ENCODE results near the gene ODF2. TPM values are rescaled to one million over a fixed set of nuclear protein-coding genes. Genes with fewer than 3 reads are reported as not detected.
"Not testable (repeated sequence)": the region's sequence is repeated elsewhere in the genome, so short reads cannot be mapped to it uniquely, and the experiment has no call there.

ODF2 gene
- total RNA-seq, 2 donors from 2014 or later = 27.0 to 65.8 TPM

DNA sequence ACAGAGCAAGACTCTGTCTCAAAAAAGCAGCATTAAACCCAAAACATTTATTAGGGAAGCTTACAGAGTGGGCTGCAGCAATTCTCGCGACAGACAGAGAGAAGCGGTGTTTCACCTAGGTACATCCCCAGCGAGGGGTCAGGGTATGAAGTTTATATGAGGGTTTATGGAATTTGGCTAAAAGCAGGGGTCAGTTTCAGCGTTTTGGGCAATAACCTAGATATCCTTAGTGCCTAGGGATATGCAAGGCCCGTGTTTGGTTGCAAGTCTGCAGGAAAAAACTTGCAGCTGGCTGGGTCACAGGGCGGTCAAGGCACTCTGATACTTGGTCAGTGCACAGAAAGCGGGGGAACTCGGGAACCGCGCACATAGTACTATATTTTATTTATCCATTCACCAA, 48.1 kb downstream of the ODF2 start:
- intact Hi-C loops (cut with DNase I) = no loop called here
- no peaks in the 10 kb centered on the region for H3K36me3 ChIP-seq
- no peaks in the 10 kb centered on the region for H3K27me3 ChIP-seq (replicated peaks; ENCODE audit: insufficient read depth)
- DNase-seq (ENCODE audit: low spot score) = no peak
- 19% methylated on average over 11 of the region's 11 CpGs for WGBS
- TF ChIP-seq POLR2AphosphoS5 (IDR thresholded peaks at IDR 0.05) (no peak), POLR2A (IDR thresholded peaks at IDR 0.05) (no peak)
- TF ChIP-seq, protein P1, sequence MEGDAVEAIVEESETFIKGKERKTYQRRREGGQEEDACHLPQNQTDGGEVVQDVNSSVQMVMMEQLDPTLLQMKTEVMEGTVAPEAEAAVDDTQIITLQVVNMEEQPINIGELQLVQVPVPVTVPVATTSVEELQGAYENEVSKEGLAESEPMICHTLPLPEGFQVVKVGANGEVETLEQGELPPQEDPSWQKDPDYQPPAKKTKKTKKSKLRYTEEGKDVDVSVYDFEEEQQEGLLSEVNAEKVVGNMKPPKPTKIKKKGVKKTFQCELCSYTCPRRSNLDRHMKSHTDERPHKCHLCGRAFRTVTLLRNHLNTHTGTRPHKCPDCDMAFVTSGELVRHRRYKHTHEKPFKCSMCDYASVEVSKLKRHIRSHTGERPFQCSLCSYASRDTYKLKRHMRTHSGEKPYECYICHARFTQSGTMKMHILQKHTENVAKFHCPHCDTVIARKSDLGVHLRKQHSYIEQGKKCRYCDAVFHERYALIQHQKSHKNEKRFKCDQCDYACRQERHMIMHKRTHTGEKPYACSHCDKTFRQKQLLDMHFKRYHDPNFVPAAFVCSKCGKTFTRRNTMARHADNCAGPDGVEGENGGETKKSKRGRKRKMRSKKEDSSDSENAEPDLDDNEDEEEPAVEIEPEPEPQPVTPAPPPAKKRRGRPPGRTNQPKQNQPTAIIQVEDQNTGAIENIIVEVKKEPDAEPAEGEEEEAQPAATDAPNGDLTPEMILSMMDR (IDR thresholded peaks at IDR 0.05) = no peak
- H3K4me1 ChIP-seq (replicated peaks) = no peaks in the 10 kb centered on the region
- peak overlapping the region; percentile 82 to 83 for H3K27ac ChIP-seq
- no peaks in the 10 kb centered on the region for H3K9me3 ChIP-seq
- peak overlapping the region; percentile 69 to 84 for H3K4me3 ChIP-seq

GRCh38 chr9:128504485-128505413, 48.9 kb downstream of the ODF2 start, which contains the start of gene GLE1:
Gene GLE1, plus strand, starts transcription at chr9:128504719. Its CDS starts 87 bp downstream, at chr9:128504806.
- Histone ChIP-seq H3K4me1 (replicated peaks) (no peaks in the 10 kb centered on the region), H3K36me3 (no peaks in the 10 kb centered on the region), H3K4me3 (peak within 1 kb of the TSS; percentile 69 to 84), H3K9me3 (no peaks in the 10 kb centered on the region), H3K27ac (peak within 1 kb of the TSS; percentile 82 to 83), H3K27me3 (replicated peaks; ENCODE audit: insufficient read depth) (no peaks in the 10 kb centered on the region)
- 0% methylated on average over 64 of the region's 64 CpGs for WGBS
- DNase-seq (ENCODE audit: low spot score) = peak; percentile 93
- TF ChIP-seq POLR2A (IDR thresholded peaks at IDR 0.05) = peak; percentile 84
- peak; percentile 95 for TF ChIP-seq POLR2AphosphoS5 (IDR thresholded peaks at IDR 0.05)
- TF ChIP-seq, protein P1 (IDR thresholded peaks at IDR 0.05) = peak in 1 of 4 experiments; percentile 19
- intact Hi-C loops (cut with DNase I) = loop anchor here (5.0 kb wide), 1 partner anchor 48 kb away; the partner anchor contains the start of gene SPTAN1

- Histone ChIP-seq H3K4me3 (peak overlapping the region; percentile 69 to 84), H3K27me3 (replicated peaks; ENCODE audit: insufficient read depth) (no peaks in the 10 kb centered on the region), H3K9me3 (no peaks in the 10 kb centered on the region), H3K27ac (peak overlapping the region in 1 of 2 donors; percentile 83), H3K36me3 (no peaks in the 10 kb centered on the region), H3K4me1 (replicated peaks) (no peaks in the 10 kb centered on the region)
- no peak for DNase-seq (ENCODE audit: low spot score)
- WGBS = 14% methylated on average over 6 of the region's 6 CpGs
- intact Hi-C loops (cut with DNase I) = loop anchor here (5.0 kb wide), 1 partner anchor 47 kb away; the partner anchor contains the start of gene SPTAN1
- TF ChIP-seq POLR2AphosphoS5 (IDR thresholded peaks at IDR 0.05) (no peak), POLR2A (IDR thresholded peaks at IDR 0.05) (no peak)
- TF ChIP-seq, protein P1 (IDR thresholded peaks at IDR 0.05) = no peak
Measured at GRCh38 chr9:128505414-128505765, 49.6 kb downstream of the ODF2 start.

- not testable (repeated sequence) for H3K4me3 ChIP-seq; H3K27me3 ChIP-seq (replicated peaks; ENCODE audit: insufficient read depth); H3K36me3 ChIP-seq; H3K27ac ChIP-seq; DNase-seq (ENCODE audit: low spot score); H3K4me1 ChIP-seq (replicated peaks); H3K9me3 ChIP-seq
- 79% methylated on average over 12 of the region's 12 CpGs for WGBS
- intact Hi-C loops (cut with DNase I) = loop anchor here (5.0 kb wide), 1 partner anchor 46 kb away; the partner anchor contains the start of gene SPTAN1
Measured at GRCh38 chr9:128505906-128506305, 50.1 kb downstream of the ODF2 start.

GRCh38 chr9:128512820-128513219, 57.0 kb downstream of the ODF2 start:
- H3K4me3 ChIP-seq = no peak overlapping the region
- TF ChIP-seq POLR2AphosphoS5 (IDR thresholded peaks at IDR 0.05) (no peak), POLR2A (IDR thresholded peaks at IDR 0.05) (no peak)
- TF ChIP-seq, protein P1 (IDR thresholded peaks at IDR 0.05) = no peak
- 93% methylated on average over 9 of the region's 9 CpGs for WGBS
- H3K36me3 ChIP-seq = peaks cover 0 to 11% of the 10 kb centered on the region in 2 donors
- H3K9me3 ChIP-seq = no peaks in the 10 kb centered on the region
- H3K27me3 ChIP-seq (replicated peaks; ENCODE audit: insufficient read depth) = no peaks in the 10 kb centered on the region
- no peaks in the 10 kb centered on the region for H3K4me1 ChIP-seq (replicated peaks)
- H3K27ac ChIP-seq = no peak overlapping the region
- no peak for DNase-seq (ENCODE audit: low spot score)
- intact Hi-C loops (cut with DNase I) = no loop called here
